Measurements from ENCODE around the gene KRTAP10-8.
"Not testable (repeated sequence)": the region's sequence is repeated elsewhere in the genome, so short reads cannot be mapped to it uniquely, and the experiment has no call there.

Gene KRTAP10-8

GRCh38 chr21:44579833-44580144 is 32.1 kb upstream of the KRTAP10-8 start:
- no peak for DNase-seq

GRCh38 chr21:44580231-44580821 is 31.6 kb upstream of the KRTAP10-8 start, which contains the start of gene KRTAP10-5:
KRTAP10-5 (minus strand) TSS chr21:44580604; CDS start chr21:44580578, 26 bp downstream.
- not testable (repeated sequence) for DNase-seq

GRCh38 chr21:44581158-44581557 is 30.7 kb upstream of the KRTAP10-8 start:
- no peak for DNase-seq

GRCh38 chr21:44582055-44582454 is 29.8 kb upstream of the KRTAP10-8 start:
- DNase-seq: no peak

GRCh38 chr21:44583089-44583799 is 28.6 kb upstream of the KRTAP10-8 start:
- no peak for DNase-seq

GRCh38 chr21:44583800-44584147 is 28.1 kb upstream of the KRTAP10-8 start:
- no peak for DNase-seq

GRCh38 chr21:44585892-44586291 is 26.0 kb upstream of the KRTAP10-8 start:
- DNase-seq: no peak

GRCh38 chr21:44589094-44589493 is 22.8 kb upstream of the KRTAP10-8 start:
- no peak for DNase-seq

- DNase-seq: no peak
These were observed 22.1 kb upstream of the KRTAP10-8 start for GRCh38 chr21:44589586-44590305.

GRCh38 chr21:44590311-44590721 is 21.6 kb upstream of the KRTAP10-8 start:
- DNase-seq: no peak

- DNase-seq: not testable (repeated sequence)
These were observed 20.7 kb upstream of the KRTAP10-8 start for GRCh38 chr21:44590897-44591800.

- DNase-seq: not testable (repeated sequence)
These were observed 20.1 kb upstream of the KRTAP10-8 start for GRCh38 chr21:44591801-44592130.

- DNase-seq: no peak
These were observed 19.2 kb upstream of the KRTAP10-8 start, which contains the start of gene KRTAP10-6 for GRCh38 chr21:44592446-44593311. KRTAP10-6 (minus strand) TSS chr21:44592505; CDS start chr21:44592484, 21 bp downstream.

- no peak for DNase-seq
These were observed 18.1 kb upstream of the KRTAP10-8 start for GRCh38 chr21:44593598-44594405.

GRCh38 chr21:44594406-44594916 is 17.4 kb upstream of the KRTAP10-8 start:
- DNase-seq: no peak

- no peak for DNase-seq
These were observed 16.4 kb upstream of the KRTAP10-8 start for GRCh38 chr21:44595524-44595923.

- DNase-seq: no peak
These were observed 15.7 kb upstream of the KRTAP10-8 start for GRCh38 chr21:44596068-44596725.

GRCh38 chr21:44598061-44598460 is 13.8 kb upstream of the KRTAP10-8 start:
- DNase-seq: no peak

- DNase-seq: no peak
These were observed 12.4 kb upstream of the KRTAP10-8 start for GRCh38 chr21:44599264-44600029.

All from suppressor macrophage treated with lipopolysaccharide for 4 hours (primary cell).